CD4-positive, alpha-beta T cell treated with Interferon gamma for 1 hour (primary cell): ENCODE data around the gene LIN37.

Experiments
- DNase-seq: peaks from one replicate; pipeline ENCODE4 v3.0.0-alpha.2; 2020

Gene LIN37

DNA sequence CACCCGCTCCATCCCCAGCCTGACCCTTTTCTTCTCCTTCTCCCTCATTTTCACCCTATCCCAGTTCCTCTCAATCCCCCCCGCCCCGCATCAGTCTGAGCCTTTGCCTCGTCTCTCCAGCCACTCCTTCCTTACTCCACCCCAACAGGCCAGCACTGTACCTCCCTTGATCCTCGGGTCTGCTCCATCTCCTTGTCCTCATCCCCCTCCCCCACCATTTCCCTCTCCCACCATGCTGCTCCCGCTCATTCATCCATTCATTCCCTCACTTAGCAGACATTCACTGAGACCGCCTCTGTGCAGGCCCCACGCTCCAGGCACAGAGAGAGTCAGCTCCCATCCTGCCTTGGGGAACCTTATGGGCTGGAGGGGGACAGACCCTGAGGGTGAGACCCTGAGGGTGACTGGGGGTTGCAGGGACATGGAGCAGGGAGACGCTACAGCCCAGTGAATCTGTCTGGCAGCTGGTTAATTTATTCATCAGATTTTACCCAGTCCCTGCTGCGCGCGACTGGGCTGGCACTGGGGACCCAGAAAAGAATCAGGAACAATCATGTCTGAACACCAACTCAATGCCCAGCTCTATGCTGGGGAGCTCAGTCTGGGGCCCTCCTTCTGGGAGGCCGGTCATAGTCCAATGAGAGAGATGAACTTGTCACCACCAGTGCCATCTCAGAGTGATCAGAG is 27.9 kb downstream of the LIN37 start:
- no peak for DNase-seq

DNA sequence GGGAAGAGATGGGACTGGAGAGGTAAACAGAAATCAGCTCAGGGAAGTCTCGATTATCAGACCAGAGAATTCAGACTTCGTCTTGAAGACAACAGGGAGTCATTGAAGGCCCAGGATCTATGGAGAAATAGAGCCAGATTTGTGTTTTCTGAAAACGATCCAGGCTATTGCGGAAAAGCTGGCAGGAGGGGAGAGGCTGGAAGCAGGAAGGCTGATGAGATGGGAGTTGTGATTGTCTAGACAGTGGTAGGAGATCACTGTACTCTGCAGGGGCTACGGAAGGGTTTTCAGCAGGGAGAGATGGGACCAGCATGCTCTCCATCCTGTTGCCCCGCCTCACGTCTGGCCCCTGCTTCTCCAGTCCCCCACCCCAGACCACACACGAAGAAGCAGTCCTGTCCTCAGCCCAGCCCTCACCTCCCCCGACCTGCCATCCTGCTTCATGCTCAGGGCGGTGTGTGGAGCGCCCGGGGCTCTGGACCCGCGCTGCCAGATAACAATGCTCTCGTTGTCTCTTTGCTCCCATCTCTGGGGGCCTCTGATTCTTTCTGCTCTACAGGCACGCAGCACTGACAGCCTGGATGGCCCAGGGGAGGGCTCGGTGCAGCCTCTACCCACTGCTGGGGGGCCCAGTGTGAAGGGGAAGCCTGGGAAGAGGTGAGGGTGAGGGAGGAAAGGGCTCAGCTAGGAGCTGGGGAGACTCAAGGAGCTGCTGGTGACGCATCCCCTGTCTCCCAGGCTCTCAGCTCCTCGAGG is 28.9 kb downstream of the LIN37 start:
- DNase-seq = no peak

DNA sequence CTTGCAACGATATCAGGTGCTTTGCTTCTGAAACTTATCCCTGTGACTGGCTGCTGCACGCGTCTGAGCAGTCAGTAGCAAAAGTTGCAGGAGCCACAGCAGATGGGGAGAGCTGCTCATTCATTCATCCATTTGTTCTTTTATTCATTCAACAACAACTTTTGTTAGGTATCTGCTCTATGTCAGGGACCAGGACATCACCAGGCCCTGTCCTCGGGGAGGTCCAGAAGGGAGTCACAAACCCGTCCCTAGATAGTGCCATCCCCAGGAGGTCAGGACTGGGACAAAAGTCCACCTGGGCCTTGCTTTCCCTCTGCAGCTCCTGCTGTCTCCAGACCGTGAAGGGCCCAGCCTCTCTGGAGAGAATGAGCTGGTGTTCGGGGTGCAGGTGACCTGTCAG is 29.6 kb downstream of the LIN37 start:
- no peak for DNase-seq

DNA sequence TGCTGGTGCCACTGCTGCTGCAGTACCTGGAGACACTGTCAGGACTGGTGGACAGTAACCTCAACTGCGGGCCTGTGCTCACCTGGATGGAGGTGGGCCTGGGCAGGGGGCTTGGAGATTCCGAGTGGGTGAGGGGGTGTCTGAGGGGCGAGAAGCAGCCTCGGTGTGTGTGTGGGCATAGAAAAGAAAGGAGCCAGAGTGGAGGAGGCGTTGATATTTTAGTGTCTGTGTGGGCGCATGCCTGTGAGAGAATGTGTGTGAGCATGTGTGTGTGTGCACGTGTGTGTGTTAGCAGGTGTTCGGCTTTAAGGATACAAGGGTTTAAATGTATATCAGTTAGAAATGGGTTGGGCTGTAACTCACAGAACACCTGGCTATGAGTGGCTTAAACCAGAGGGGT is 30.7 kb downstream of the LIN37 start:
- no peak for DNase-seq

DNA sequence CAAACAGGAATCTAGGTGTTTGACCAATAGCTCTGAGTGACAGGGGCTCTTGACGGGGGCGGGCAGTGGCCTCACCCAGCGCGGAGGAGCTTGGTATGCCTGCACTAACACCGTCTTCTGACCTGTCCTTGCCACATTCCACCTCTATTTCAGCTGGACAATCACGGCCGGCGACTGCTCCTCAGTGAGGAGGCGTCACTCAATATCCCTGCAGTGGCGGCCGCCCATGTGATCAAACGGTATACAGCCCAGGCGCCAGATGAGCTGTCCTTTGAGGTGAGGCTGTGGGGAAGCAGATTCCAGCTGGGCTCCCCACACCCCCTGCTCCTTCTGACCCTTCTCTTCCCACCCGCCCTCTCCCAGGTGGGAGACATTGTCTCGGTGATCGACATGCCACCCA is 31.7 kb downstream of the LIN37 start:
- DNase-seq = no peak

DNA sequence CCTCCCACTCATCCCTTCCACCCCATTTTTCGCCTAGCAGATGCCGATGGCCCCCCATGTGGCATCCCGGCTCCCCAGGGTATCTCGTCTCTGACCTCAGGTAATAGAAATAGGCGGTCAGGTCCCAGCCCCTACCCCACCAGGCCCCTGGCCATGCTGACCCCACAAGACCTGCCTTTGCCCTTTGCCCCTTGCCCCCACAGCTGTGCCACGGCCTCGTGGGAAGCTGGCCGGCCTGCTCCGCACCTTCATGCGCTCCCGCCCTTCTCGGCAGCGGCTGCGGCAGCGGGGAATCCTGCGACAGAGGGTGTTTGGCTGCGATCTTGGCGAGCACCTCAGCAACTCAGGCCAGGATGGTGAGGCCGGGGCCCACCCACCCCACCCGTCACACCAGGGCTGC is 32.3 kb downstream of the LIN37 start:
- no peak for DNase-seq

DNA sequence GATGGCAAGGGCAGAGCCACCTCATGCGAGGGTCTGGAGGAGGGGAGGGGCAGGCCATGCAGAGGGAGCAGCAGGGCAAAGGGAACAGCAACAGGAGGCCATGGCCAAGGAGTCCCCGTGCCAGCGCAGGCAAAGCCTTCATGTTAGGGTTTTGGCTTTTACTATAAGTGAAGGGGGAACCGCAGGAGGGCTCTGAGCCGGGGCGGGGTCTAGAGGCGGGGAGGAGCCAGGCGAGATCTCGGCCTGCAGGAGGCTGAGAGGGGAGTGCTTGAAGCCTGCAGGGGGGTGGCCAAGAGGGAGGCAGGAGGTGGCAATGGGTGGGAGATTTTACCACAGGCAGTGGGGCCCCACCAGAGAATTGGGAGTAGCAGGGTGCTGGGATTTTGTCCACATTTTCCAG is 33.3 kb downstream of the LIN37 start:
- no peak for DNase-seq

DNA sequence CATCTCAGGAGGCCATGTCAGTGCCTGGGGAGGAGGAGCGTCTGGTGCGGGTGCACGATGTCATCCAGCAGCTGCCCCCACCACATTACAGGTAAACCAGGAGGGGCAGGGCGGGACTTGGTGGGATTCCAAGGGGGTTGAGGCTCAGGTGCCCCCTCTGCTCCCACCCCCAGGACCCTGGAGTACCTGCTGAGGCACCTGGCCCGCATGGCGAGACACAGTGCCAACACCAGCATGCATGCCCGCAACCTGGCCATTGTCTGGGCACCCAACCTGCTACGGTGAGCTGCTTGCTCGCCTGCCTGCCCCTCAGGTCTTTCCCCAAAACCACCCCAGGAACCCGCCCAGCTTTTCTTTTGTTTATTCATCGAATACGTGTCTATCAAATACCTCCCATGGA is 34.2 kb downstream of the LIN37 start:
- no peak for DNase-seq

DNA sequence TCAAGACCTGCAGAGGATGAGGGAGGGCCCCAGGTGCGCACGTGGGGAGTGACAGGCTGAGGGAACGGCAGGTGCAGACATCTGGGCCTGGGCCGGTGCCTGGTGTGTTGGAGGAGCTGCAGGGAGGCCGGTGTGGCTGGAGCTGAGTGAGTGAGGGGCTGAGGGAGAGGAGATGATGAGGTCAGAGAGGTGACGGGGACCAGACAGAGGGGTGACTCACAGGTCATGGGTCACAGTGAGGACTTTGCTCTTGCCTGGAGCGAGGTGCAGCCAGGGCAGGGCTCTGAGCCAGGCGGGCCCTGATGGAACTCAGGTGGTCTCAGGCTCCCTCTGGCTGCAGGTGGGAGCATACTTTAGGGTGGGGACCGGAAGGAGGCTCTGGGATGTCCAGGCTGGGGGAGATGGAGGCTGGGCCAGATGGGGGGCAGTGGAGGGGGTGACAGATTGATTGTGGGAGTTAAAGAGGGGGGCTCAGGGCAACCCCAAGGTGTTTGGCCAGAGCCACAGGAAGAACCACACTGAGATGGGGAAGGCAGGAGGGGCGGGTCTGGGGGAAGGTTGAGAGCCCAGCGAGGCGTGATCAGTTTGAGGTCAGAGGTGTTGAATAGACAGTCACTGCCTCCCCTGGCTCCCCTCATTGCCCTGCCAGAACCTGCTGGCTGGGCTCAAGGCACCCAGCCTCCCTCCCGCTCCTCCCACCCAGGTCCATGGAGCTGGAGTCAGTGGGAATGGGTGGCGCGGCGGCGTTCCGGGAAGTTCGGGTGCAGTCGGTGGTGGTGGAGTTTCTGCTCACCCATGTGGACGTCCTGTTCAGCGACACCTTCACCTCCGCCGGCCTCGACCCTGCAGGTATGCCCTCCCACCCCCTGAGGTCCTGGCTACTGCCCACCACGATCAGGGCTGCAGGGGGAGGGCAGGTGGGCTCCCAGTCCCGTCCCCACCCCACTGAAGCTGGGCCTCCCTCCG is 35.4 kb downstream of the LIN37 start:
- no peak for DNase-seq

DNA sequence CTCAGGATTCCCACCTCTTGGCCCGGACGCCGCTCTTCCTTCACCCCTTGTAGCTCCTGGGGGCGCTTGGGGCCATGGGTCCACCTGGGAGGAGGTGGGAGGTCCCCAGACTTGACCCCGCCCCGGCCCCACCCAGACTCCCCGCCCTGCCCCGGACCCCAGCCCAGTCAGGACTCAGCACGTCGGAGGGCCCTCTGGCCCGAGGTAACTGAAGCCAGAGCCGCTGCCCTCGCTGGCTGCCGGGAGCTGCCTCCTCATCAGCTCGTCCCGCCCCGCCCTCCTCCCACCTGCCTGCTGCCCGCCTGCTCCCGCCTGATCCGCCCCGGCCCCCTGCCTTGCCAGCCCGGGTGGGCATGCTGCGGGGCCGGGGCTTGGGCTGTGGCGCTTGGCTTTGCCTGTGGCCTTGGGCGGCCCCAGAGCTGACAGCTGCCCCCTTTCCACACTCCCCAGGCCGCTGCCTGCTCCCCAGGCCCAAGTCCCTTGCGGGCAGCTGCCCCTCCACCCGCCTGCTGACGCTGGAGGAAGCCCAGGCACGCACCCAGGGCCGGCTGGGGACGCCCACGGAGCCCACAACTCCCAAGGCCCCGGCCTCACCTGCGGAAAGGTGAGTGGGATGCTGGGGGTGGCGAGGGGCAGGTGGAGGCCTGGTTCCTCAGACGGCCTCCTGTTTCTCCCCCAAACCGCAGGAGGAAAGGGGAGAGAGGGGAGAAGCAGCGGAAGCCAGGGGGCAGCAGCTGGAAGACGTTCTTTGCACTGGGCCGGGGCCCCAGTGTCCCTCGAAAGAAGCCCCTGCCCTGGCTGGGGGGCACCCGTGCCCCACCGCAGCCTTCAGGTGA is 36.3 kb downstream of the LIN37 start:
- DNase-seq = no peak

DNA sequence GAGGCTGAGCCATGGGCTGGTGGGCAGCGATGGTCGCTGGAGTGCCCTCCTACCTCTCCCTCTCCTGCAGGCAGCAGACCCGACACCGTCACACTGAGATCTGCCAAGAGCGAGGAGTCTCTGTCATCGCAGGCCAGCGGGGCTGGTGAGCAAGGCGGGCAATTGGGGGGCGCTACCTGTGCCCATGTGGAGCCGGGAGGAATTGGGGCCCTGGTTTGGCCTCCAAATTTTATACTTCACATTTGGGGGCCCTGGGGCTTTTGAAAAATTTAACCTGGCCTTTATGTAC is 36.9 kb downstream of the LIN37 start:
- DNase-seq = no peak

DNA sequence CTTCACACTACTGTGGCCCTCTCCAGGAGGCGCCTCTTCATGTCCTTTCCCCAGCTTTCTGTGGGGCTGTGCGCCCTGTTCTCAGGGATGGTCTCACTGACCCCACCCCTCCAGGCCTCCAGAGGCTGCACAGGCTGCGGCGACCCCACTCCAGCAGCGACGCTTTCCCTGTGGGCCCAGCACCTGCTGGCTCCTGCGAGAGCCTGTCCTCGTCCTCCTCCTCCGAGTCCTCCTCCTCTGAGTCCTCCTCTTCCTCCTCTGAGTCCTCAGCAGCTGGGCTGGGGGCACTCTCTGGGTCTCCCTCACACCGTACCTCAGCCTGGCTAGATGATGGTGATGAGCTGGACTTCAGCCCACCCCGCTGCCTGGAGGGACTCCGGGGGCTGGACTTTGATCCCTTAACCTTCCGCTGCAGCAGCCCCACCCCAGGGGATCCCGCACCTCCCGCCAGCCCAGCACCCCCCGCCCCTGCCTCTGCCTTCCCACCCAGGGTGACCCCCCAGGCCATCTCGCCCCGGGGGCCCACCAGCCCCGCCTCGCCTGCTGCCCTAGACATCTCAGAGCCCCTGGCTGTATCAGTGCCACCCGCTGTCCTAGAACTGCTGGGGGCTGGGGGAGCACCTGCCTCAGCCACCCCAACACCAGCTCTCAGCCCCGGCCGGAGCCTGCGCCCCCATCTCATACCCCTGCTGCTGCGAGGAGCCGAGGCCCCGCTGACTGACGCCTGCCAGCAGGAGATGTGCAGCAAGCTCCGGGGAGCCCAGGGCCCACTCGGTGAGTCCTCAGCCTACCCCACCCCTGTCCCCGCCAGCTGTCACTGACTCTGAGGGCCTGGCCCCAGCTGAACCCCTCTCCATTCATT is 38.2 kb downstream of the LIN37 start:
- no peak for DNase-seq

DNA sequence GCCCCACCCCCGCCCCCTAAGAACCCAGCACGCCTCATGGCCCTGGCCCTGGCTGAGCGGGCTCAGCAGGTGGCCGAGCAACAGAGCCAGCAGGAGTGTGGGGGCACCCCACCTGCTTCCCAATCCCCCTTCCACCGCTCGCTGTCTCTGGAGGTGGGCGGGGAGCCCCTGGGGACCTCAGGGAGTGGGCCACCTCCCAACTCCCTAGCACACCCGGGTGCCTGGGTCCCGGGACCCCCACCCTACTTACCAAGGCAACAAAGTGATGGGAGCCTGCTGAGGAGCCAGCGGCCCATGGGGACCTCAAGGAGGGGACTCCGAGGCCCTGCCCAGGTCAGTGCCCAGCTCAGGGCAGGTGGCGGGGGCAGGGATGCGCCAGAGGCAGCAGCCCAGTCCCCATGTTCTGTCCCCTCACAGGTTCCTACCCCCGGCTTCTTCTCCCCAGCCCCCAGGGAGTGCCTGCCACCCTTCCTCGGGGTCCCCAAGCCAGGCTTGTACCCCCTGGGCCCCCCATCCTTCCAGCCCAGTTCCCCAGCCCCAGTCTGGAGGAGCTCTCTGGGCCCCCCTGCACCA is 38.9 kb downstream of the LIN37 start:
- no peak for DNase-seq

DNA sequence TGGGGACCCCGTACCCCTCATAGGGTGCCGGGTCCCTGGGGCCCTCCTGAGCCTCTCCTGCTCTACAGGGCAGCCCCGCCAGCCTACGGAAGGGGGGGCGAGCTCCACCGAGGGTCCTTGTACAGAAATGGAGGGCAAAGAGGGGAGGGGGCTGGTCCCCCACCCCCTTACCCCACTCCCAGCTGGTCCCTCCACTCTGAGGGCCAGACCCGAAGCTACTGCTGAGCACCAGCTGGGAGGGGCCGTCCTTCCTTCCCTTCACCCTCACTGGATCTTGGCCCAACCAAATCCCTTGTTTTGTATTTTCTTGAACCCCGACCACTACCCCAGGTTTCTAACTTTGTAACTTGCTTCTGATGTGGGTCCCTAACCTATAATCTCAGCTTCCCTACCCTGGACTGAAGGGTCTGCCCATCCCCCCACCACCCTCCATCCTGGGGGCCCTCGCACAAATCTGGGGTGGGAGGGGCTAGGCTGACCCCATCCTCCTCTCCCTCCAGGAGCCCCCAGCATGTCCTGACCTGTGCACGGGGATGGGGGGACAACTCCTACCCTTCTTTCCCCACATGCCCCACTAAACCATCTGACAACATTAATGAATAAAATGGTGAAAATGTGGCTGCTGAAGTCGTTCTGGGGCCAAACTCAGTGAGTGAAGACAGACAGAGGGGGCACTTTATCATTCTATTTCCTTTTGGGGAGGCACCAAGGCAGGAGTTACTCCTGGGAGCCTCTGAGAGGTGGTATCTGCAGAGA is 40.0 kb downstream of the LIN37 start:
- no peak for DNase-seq

DNA sequence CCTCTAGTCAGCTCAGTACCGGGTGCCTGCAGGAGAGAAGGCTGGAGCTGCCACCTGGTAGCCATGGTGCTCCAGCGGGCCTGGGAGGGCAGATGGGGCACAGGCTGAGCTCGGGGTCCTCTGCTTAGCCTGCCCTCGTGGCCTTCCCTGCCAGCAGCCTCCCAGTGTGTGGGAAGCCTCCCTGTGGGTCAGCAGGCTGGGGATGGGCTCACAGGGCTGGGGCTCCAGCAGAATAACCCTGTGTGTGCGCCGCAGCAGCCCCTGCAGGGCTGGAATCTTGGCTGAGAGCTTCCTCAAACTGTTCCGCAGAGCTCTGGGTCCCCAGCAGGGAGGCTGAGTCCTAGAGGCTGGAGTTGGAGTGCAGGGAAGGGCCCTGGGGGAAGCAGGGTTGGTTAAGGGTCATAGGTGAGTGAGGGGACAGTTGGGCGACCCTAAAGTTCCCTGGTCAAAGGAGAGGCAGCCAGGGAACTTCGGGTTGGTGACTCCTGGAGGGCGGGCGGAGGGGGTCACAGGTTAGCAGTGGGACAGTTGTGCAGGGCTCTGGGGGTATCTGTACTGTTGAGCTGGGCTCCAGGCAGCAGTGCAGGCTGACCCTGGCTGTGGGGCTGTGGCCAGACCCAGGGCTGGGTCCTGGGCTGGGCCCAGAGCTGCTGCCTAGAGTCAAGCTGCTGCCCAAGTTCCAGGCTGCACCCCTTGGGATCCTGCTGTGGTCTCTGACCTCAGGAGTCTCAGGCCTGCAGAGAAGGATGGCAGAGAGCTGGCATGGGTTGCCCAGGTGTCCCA is 41.0 kb downstream of the LIN37 start:
- DNase-seq = no peak

DNA sequence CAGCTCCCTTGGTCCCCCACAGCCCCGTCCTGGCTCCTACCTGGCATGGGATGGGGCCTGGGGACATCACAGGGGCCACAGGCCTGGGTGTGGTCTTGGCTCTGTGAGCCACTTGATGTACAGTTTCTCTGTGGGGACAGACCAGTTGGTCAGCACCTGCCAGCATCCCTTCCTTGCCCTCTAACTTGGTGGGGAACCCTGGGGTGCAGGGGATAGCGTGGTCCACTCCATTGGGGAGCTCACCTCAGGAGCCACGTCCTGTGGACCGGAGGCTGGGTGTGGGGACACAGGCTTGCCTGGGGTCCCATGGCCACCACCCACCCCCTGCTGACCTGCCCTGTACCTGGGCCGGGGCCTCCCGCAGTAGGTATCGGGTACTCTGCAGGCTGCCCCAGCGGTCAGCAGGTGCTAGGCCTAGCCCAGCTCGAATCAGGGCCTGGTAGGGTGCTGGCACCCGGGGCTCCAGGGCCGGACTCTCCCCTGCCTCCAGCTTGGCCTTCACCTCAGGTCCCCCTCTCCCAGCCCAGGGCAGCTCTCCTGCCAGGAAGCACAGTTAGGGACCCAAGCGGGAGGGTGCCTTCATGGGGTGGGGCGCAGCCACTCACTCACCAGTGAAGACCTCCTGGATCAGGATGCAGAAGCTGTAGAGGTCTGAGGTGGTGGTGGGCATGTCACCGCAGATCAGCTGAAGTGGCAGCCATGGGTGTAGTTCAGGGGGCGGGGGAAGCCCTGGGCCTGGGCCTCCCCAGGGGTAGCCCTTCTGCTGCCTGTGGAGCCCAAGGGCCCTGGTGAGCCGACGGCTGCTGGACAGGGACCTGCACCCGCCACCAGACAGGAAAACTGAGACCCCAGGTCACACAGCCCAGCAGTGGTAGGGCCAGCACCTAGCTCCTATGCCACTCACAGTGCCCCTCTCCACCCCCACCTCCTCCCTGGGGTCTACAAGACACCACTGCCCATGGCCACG is 41.9 kb downstream of the LIN37 start:
- DNase-seq = no peak

DNA sequence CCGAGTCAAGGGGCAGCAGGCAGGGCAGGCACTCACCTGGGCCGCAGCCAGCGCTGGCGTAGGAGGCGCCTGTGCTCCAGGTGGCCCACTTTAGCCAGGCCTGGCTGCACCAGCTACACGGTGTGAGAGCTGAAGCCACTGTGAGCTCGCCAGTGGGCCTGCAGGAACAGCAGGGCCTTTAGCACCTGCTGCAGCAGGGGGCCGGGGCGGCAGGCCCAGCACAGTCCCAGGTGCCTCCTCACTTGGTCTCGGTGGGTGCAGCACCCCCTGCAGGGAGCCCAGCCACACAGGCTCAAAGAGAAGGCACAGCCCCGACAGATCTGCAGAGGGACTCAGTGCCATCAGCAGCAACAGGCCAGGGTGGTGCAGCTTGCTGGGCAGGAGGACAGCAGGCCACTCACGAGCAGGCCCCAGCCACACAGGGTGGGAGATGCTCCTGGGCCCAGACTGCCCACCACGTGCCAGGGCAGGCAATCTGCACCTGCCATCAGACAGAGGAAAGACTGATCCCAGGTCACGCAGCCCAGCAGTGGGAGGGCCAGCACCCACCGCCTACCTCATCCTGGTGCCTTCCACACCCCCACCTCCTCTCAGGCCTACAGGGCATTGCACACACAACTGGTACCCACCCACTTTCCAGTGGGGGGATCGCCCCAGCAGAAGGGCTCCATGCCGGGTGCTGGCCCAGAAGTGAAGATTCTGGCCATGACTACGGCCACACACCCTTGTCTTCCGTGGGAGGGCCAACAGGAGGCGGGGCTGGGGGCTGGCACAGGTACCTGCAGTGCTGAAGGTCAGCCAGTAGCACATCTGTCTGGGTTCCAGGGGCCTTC is 42.8 kb downstream of the LIN37 start:
- no peak for DNase-seq

DNA sequence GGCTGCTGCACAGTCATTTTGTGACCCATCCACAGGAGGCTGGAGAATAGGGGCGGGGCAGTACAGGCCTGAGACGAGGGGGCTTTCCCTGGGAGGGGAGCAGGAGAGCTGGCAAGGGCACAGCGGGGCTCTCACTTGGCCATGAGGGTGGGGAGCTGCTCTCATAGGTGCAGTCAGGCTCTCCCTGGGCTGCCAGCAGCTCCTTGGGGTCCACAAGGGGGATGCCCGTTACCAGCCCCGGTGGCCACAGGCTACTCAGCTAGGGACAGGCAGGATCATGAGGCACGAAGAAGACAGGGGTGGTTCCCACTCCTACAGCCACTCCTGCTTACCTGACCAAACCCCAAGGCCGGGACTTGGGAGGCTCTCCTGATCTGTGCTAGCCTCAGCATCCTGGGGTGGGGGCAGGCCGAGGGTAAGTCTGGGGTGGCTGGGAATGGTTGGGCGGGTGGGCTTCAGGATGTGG is 43.5 kb downstream of the LIN37 start:
- DNase-seq = no peak
